HG03571 (cell line): Measurements from ENCODE around the gene RB1.
"Not testable (repeated sequence)": the region's sequence is repeated elsewhere in the genome, so short reads cannot be mapped to it uniquely, and the experiment has no call there.

Experiments
- ATAC-seq: cut with Tn5 transposase; IDR thresholded peaks from one replicate; pipeline ENCODE4 v1.9.1; 2021; ENCODE audit not compliant: unreplicated experiment

RB1 gene

GRCh38 chr13:48346583-48346982, 43.0 kb downstream of the RB1 start:
- ATAC-seq: no peak

DNA sequence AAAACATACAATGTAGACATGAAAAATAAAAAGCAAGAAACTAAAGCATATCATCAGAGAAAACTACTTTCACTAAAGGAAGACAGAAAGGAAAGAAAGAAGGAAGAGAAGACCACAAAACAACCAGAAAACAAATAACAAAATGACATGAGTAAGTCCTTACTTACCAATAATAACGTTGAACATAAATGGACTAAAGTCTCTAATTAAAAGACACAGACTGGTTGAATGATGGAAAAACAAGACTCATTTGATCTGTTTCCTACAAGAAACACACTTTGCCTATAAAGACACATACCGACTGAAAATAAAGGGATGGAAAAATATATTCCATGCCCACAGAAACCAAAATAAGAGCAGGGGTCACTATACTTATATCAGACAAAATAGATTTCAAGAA, 46.0 kb downstream of the RB1 start:
- ATAC-seq: no peak

- no peak for ATAC-seq
These were observed 50.0 kb downstream of the RB1 start for GRCh38 chr13:48353590-48353989.

DNA sequence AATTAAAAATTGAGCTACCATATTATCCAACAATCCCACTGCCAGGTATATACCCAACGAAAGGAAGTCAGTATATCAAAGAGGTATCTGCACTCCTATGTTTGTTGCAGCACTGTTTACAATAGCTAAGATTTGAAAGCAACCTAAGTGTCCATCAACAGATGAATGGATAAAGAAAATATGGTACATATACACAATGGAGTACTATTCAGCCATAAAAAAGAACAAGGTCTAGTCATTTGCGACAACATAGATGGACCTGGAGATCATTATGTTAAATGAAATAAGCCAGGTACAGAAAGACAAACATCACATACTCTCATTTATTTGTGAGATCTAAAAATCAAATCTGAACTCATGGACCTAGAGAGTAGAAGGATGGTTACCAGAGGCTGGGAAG, 52.0 kb downstream of the RB1 start:
- not testable (repeated sequence) for ATAC-seq

DNA sequence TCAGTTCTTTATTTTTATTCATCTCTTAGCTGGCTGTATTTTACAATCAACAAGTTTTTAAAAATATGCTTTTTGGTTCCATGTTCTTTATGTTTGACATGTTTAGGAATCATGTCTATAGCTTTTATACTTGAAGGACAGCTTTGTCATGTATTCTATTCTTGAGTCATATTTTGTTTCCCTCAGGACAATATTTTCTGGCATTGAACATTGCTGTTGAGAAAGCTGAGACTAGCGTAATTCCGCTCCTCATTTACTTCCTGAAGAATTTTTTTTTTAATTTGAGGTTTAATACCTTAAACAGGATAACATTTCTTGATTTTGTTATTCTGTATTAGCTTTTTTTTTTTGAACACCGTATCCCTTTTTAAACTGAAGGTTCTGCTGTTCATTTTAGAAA, 53.2 kb downstream of the RB1 start:
- no peak for ATAC-seq

GRCh38 chr13:48369988-48370387, 66.4 kb downstream of the RB1 start:
- no peak for ATAC-seq

DNA sequence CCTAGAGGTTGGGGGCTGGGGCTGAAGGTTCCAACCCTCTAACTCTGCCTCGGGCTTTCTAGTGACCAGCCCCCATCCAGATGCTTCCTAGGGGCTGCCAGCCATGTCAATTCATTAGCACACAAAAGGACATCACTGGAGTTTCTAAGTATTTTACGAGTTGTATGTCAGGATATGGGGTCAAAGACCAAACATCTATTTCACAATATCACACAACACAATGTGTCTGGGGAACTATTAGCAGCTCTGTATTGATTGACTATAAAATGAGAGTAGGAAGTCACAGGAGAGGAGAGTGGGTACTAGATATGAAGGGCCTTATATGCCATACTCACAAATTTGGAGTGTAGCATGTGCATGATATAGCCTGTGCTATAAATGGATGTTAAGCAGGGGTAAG, 67.3 kb downstream of the RB1 start:
- ATAC-seq: no peak

DNA sequence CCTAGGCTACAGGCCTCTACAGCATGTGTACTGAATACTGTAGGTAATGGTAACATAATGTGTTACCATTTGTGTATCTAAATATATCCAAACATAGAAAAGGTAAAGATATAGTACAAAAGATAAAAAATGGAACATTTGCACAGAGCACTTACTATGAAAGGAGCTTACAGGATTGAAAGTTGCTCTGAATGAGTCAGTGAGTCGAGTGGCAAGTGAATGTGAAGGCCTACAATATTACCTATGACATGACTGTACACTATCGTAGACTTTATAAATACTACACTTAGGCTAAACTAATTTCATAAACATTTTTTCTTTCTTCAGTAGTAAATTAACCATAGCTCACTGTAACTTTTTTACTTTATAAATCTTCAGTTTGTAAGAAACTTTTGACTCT, 74.3 kb downstream of the RB1 start:
- ATAC-seq: no peak

DNA sequence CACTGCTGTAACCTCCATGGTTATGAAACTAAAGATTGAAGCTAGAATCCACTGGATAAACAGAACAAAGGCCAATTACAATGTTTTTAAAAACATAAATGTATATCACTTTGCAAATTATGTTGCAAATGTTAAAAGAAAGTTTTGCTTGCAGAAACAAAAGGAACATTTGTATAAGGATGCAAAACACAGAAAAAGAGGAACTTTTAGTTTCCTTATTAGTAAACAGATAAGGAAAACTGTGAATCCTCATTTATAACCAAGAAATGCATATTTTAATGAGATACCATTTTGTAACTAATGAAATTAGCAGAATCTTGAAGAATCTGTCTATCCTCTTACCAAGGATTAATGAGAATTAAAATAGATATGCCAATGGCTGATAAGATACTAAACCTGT, 77.0 kb downstream of the RB1 start:
- no peak for ATAC-seq

GRCh38 chr13:48383384-48383783, 79.8 kb downstream of the RB1 start:
- ATAC-seq: no peak

DNA sequence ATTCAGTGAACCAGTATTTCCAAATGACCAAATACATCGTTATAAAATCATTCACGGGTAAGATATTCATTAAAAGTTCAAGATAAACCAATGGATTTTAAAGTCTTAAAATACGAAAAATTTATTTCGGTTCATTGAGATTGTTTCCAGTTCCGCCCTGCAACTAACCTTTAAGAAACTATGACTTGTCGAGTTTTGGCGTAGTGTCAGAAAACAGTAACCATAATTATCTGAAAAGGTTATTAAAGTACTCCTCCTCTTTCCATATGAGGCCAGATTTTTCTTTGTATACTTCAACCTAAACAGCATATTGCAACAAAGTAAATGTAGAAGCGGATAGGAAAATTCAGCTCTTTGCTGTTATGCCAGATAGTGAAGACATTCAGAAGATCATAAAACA, 83.3 kb downstream of the RB1 start:
- no peak for ATAC-seq

DNA sequence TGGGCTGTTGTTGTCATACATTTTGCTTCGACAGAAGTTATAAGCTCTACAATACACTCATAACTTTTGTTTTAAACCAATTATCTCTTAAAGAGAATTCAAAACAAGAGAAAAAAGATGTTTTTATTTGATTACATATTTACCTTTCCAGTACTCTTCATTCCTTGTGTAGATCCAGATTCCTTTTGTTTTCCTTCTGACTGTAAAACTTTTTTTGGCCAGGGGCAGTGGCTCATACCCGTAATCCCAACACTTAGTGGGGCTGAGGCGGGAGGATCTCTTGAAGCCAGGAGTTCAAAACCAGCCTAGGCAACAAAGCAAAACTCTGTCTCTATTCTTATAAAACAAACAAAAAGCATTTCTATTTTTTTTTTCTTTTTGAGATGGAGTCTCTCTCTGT, 87.7 kb downstream of the RB1 start:
- ATAC-seq: no peak

GRCh38 chr13:48393030-48393697, 89.6 kb downstream of the RB1 start:
- no peak for ATAC-seq

DNA sequence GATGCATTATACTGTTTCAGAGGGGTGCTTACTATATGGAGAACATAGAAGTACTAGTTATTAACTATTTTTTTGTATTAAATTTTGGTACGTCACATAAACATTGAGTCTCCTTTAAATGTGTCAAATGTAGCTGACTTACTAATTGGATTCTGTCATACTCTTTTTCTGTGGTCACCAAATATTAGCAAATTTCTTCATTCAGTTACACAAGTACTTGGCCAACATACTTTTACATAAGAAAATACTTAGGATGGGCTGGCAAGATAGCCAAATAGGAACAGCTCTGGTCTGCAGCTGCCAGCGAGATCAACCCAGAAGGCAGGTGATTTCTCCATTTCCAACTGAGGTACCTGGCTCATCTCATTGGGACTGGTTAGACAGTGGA, 90.1 kb downstream of the RB1 start:
- ATAC-seq: no peak

DNA sequence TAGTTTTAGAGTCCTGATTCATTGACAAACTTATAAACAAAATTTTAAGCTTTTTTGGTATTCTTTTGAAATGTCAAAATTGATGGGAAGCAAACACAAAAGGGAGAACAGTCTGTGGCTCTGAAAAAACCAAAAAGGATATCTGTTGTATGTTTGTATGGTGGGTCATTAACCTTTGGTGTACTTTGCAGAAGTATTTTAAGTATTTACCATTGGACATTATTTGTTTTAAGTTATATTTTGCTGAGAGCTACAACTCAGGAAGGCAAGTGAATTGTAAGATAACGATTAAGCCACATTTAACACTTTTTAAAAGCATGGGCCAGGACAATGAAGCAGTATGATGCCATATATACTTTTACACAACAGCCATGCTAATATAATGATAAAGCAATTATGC, 94.2 kb downstream of the RB1 start:
- no peak for ATAC-seq

DNA sequence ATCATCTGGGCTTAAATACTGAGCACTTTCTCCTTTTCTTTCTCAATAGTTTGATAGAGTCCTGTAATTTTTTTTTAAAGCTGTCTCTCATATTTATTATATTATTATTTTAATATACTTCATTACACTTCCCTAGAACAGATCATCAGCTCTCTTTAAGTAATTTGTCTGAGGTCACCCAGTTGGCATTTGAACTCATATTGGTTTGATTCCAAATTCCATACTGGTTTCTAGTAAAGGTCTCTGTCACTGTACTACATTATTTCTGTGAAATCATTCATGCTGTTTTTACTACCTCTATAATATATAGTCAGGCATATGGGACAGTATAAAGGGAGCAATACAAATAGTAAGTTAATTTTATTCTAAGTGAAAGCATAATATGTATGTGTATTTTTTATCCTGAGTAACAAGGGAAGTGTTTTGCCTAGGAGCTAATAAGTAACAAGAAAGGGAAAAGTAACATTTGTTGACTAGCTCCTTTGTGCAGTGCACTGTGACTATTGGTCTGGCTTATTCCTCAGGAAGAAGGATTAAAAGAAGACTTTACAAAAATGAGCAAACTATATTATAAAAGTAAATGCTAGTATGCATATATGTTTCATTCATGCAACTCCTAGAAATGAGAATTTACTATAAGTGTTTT, 95.0 kb downstream of the RB1 start:
- ATAC-seq: no peak

DNA sequence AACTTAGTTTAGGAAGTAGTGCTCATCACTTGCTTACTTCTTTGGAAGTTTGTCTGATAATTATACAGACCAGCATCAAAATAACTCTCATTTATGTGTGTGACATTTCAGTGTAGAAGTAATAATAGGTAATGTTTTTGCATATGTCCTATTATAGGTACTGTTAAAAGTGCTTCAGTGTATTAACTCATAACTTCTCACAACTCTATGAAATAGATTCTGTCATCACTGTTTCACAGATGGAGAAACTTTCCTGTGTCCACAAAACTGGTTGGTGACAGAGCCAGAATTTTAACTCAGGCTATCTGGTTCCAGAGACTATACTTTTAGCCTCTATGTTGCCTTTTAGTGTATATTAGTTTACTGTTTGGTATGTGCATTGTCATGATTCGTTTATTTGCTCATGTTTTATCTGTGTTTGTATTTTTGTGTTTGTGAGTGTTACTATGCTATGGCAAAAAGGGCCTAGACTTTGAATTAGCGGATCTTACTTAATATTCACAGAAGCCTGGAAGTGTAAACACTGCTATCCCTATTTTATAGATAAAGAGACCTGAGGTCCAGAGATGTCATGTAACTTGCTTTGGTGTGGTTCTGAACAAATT, 96.6 kb downstream of the RB1 start:
- no peak for ATAC-seq

DNA sequence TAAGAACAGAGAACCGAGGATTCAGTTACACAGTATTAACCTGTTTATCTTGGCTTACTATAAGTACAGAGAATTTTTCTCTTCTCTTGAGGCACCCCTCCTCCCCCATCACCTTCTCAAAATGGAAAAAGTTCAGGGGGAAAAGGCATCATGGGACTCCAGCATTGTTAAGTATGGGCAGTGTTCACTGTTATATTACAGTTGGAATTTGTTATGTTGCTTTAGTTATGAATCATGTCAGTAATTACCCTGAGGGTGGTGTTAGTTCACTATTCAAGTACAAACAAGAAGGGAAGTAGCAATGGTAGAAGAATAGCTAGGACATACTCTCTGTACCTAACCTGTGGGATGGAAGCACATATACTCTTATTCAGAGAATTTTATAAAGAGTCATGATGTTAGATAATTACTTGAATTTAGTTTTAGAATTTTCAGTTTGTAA, 97.3 kb downstream of the RB1 start:
- no peak for ATAC-seq

- ATAC-seq: no peak
These were observed 97.9 kb downstream of the RB1 start for GRCh38 chr13:48401480-48401879.

DNA sequence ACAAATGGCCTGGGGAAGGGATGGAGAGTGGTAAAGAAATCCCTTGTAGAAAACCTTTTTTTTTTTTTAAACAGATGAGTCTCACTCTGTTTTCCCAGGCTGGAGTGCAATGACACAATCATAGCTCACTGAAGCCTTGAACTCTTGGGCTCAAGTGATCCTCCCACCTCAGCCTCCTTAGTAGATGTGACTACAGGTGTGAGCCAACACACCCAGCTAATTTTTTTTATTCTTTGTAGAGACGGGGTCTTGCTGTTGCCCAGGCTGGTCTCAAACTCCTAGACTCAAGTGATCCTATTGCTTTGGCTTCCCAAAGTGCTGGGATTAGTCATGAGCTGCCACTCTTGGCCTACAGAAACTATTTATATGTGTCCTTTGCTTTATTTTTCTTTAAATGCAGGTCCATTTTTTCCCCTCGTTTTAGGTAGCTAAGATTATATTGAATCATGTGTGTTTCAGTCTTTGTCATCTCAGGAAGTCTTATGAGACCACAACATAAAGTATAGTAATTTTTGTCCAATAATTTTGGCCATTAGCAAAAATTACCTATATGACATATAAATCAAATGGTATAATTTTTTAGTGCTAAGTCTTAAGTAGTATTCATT, 98.9 kb downstream of the RB1 start:
- ATAC-seq: no peak

GRCh38 chr13:48403151-48403631, 99.6 kb downstream of the RB1 start:
- no peak for ATAC-seq

DNA sequence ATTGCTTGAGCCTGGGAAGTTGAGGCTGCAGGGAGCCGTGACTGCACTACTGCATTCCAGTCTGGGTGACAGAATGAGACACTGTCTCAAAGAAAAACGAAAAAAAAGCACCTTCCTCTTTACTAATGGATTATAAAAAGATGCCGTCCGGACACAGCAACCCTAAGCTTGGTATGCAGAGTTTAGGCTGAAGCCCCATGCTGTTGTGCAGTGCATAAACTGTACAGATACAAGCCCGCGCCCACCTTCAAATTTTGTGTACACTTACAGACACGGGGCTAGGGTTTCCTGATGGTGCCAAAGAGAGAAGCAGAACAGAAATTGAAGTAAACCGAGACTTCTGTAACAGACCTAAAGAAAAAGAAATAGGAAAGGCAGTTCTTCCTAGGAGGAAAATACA, 100.4 kb downstream of the RB1 start:
- no peak for ATAC-seq
